ENCODE results near the gene ATP9A.
"Not testable (repeated sequence)": the region's sequence is repeated elsewhere in the genome, so short reads cannot be mapped to it uniquely, and the experiment has no call there.

- not testable (repeated sequence) for TF ChIP-seq EZH2 (IDR thresholded peaks at IDR 0.05); POLR2AphosphoS5 (IDR thresholded peaks at IDR 0.05; ENCODE audit: borderline replicate concordance, low read depth, low read length)
Observed at GRCh38 chr20:51740308-51740707, 27.9 kb downstream of the ATP9A start.

Data from SK-N-MC (cell line).